ENCODE results near the gene CDC42BPA. TPM values are rescaled to one million over a fixed set of nuclear protein-coding genes. Genes with fewer than 3 reads are reported as not detected.
A peak's percentile ranks its signal among the peaks of the same experiment; 100 is the strongest.

CDC42BPA gene
- total and polyA plus RNA-seq, 2 donors (not counting 3 experiments of a cell fraction or from before 2014, with no cell fraction given): 26.1 to 92.6 TPM

DNA sequence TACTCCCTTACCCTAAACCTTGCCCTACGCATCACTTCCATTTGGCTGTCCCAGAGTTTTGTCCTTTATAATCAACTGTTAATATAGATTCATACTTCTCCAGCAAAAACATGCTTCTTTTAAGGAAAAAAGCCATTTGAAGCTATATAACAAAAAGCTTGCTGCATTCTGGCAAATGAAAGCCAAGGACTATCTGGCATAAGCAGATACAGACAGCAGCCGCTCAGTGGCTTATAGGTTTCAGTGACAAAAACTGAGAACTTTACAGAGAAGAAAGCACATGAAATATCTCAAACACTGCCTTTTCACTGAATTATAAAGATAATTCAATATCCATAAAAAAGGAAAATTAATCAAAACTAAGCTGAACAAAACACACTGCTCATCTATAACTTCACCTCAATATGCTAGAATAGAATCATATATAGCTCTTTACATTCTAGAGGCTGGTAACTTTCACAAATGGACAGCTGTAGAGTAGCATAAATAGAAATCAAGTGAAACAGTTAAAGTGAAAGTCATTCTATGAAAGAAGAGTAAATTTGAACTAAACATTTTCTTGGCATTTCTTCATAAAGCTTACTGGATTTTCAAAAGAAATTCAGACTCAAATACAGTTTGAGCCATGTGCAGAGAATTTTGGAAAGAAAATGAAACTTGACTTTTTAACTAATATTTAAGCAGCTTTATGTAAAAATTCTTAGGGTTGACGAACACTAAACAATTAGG is 19.6 kb downstream of the CDC42BPA start:
- no peaks in the 10 kb centered on the region for H3K9me3 ChIP-seq (replicated peaks; ENCODE audit: control insufficient read depth, insufficient read depth, low read length)
- TSS peak; percentile 79 for BruUV-seq (replicated peaks)
- peak overlapping the region; percentile 83 for H3K27ac ChIP-seq (ENCODE audit: insufficient read depth, low read depth, low read length)
- TF ChIP-seq GATA2 (IDR thresholded peaks at IDR 0.05; ENCODE audit: insufficient read depth, insufficient read length, low read depth, low read length) (no peak), FOS (IDR thresholded peaks at IDR 0.05; ENCODE audit: borderline replicate concordance, insufficient read depth, low read length) (no peak), MAX (IDR thresholded peaks at IDR 0.05; ENCODE audit: insufficient read depth, insufficient read length) (no peak), EZH2 (IDR thresholded peaks at IDR 0.05; ENCODE audit: borderline replicate concordance, low read depth, low read length, severe bottlenecking) (no peak), POLR2AphosphoS5 (IDR thresholded peaks at IDR 0.05; ENCODE audit: insufficient read depth, low read depth, low read length) (no peak), POLR2A (IDR thresholded peaks at IDR 0.05; ENCODE audit: low read depth, low read length) (no peak), MYC (IDR thresholded peaks at IDR 0.05; ENCODE audit: low read depth, low read length) (no peak), CTCF (IDR thresholded peaks at IDR 0.05; ENCODE audit: extremely low read depth in 1 of 2, insufficient read depth in 1 of 2, low read depth in 1 of 2, low read length in 2 of 2) (no peak), JUN (IDR thresholded peaks at IDR 0.05; ENCODE audit: borderline replicate concordance, insufficient read depth, insufficient read length, low read depth) (no peak)
- no peaks in the 10 kb centered on the region for H3K36me3 ChIP-seq (ENCODE audit: control insufficient read depth in 2 of 2, extremely low read depth in 1 of 2, insufficient read depth in 2 of 2, low read length in 2 of 2)
- FAIRE-seq: no peak
- DNase-seq (ENCODE audit: low read depth, low spot score): peak; percentile 50
- no peaks in the 10 kb centered on the region for H3K9me1 ChIP-seq (replicated peaks; ENCODE audit: control insufficient read depth, extremely low read depth, insufficient read depth, low read length)
- POLR2A ChIA-PET: interaction anchor here (0.7 to 1.2 kb wide), 3 partner anchors 9 to 136 kb away, joined by 3 to 4 read pairs (median 3); no protein-coding TSS in a partner anchor
- intact Hi-C loops (cut with micrococcal nuclease) (loop anchor here (1.0 to 5.0 kb wide), 3 partner anchors 16 to 131 kb away; no protein-coding TSS in a partner anchor), dilution Hi-C loops (cut with MboI; ENCODE audit: extremely low pct_ligation_motif_present, low sequenced_read_pairs) (no loop called here)
- H3K79me2 ChIP-seq (ENCODE audit: control insufficient read depth, insufficient read depth, low read length): peaks cover 91% of the 10 kb centered on the region
- H4K20me1 ChIP-seq (replicated peaks; ENCODE audit: control insufficient read depth, extremely low read depth, insufficient read depth, low read length): peaks cover 3% of the 10 kb centered on the region
- CTCF ChIA-PET: interaction anchor here (0.6 to 1.7 kb wide), 13 partner anchors 9 to 149 kb away, joined by 3 to 7 read pairs (median 3); no protein-coding TSS in a partner anchor
- no peak overlapping the region for H2AFZ ChIP-seq (ENCODE audit: low read depth, low read length)
- no peaks in the 10 kb centered on the region for H3K27me3 ChIP-seq (ENCODE audit: control insufficient read depth in 2 of 2, insufficient read depth in 2 of 2, low read length in 2 of 2)
- peak overlapping the region; percentile 95 for H3K4me2 ChIP-seq (ENCODE audit: insufficient read depth, low read length)
- peak overlapping the region; percentile 62 for H3K9ac ChIP-seq (replicated peaks; ENCODE audit: extremely low read depth, insufficient read depth, low read length)
- peak overlapping the region in 1 of 3 experiments; percentile 61 for H3K4me3 ChIP-seq (replicated peaks in 1 of 3; ENCODE audit: insufficient read depth in 1 of 3, low read depth in 1 of 3, low read length in 3 of 3)
- peaks cover 20% of the 10 kb centered on the region for H3K4me1 ChIP-seq (ENCODE audit: control insufficient read depth, extremely low read depth, insufficient read depth, low read length)

All from endothelial cell of umbilical vein (primary cell).